DND-41 (cell line): ENCODE measurements around the gene MSH5.
A peak's percentile ranks its signal among the peaks of the same experiment; 100 is the strongest.

Experiments
- ATAC-seq: fragments of 200-7000 bp; cut with Tn5 transposase; 3 replicates; pipeline ENCODE4 v1.9.1; 2021; ENCODE audit warnings: low read depth; ENCODE audit not compliant: insufficient read depth
- DNase-seq: peaks from one replicate; pipeline ENCODE4 v3.0.0-alpha.2; 2020
- H2AFZ ChIP-seq: 2 replicates; pipeline ENCODE4 v1.6.0; 2012; ENCODE audit warnings: low read depth, low read length
- H3K27ac ChIP-seq: 2 replicates; pipeline ENCODE4 v1.5.1; 2012; ENCODE audit warnings: low read length, inconsistent platforms
- H3K27me3 ChIP-seq: fragments of 200-600 bp; sonication (generic); 2 replicates; pipeline ENCODE4 v1.6.0; 2012; ENCODE audit warnings: low read length, mild to moderate bottlenecking, inconsistent platforms; ENCODE audit not compliant: insufficient read depth, poor library complexity
- H3K36me3 ChIP-seq: 2 replicates; pipeline ENCODE4 v1.5.1; 2012; ENCODE audit warnings: low read length, inconsistent platforms; ENCODE audit not compliant: insufficient read depth
- H3K4me1 ChIP-seq: 2 replicates; pipeline ENCODE4 v1.5.1; 2012; ENCODE audit warnings: mild to moderate bottlenecking, low read length; ENCODE audit not compliant: insufficient read depth
- H3K4me2 ChIP-seq: 2 replicates; pipeline ENCODE4 v1.6.0; 2012; ENCODE audit warnings: mild to moderate bottlenecking, moderate library complexity, low read length, inconsistent platforms; ENCODE audit not compliant: insufficient read depth
- H3K4me3 ChIP-seq, 2 experiments: fragments of 200-600 bp in 1 of 2; shearing (Covaris generic) in 1 of 2; 2 replicates each; pipeline ENCODE4 v1.5.1; 2012 to 2016; ENCODE audit warnings: inconsistent platforms in 2 of 2, low read length in 2 of 2, mild to moderate bottlenecking in 2 of 2, low read depth in 1 of 2, moderate library complexity in 1 of 2
- H3K79me2 ChIP-seq: 2 replicates; pipeline ENCODE4 v1.6.0; 2012; ENCODE audit warnings: low read length, inconsistent platforms; ENCODE audit not compliant: insufficient read depth
- H3K9ac ChIP-seq: 2 replicates; pipeline ENCODE4 v1.6.0; 2012; ENCODE audit warnings: low read depth, mild to moderate bottlenecking, inconsistent platforms, low read length, moderate library complexity
- H3K9me3 ChIP-seq: 2 replicates; pipeline ENCODE4 v1.5.1; 2012; ENCODE audit warnings: low read length, moderate library complexity, mild to moderate bottlenecking, inconsistent platforms; ENCODE audit not compliant: insufficient read depth, severe bottlenecking
- H4K20me1 ChIP-seq: 2 replicates; pipeline ENCODE4 v1.6.0; 2012; ENCODE audit warnings: low read length; ENCODE audit not compliant: insufficient read depth
- CTCF ChIP-seq: IDR thresholded peaks from 2 replicates; pipeline ENCODE4 v1.5.1; 2012; ENCODE audit warnings: borderline replicate concordance, low read length, moderate library complexity, mild to moderate bottlenecking; ENCODE audit not compliant: poor library complexity, severe bottlenecking; ENCODE audit errors: extremely low read depth
- EZH2 ChIP-seq: IDR thresholded peaks from 3 replicates; pipeline ENCODE4 v1.6.1; 2012; ENCODE audit warnings: borderline replicate concordance, low read depth, mild to moderate bottlenecking, moderate library complexity, low read length, inconsistent platforms; ENCODE audit not compliant: severe bottlenecking

MSH5 gene

GRCh38 chr6:31693535-31693934 lies 46.3 kb upstream of the MSH5 start:
- H3K36me3 ChIP-seq, result peaks cover 84% of the 10 kb centered on the region
- H3K27me3 ChIP-seq, result no peaks in the 10 kb centered on the region
- no peak overlapping the region for H3K9ac ChIP-seq
- H3K4me1 ChIP-seq, result peaks cover under 1% of the 10 kb centered on the region; the same call in 1 of the 2 replicates
- H3K27ac ChIP-seq, result no peak overlapping the region
- no peak for DNase-seq
- TF ChIP-seq CTCF, result no peak
- TF ChIP-seq EZH2, result no peak
- H3K4me2 ChIP-seq, result no peak overlapping the region
- H3K9me3 ChIP-seq, result no peaks in the 10 kb centered on the region
- H3K4me3 ChIP-seq, result no peak overlapping the region
- H4K20me1 ChIP-seq, result 0 out of 2 replicates have a peak, but pooled peaks cover 4% of the 10 kb centered on the region
- H3K79me2 ChIP-seq, result peaks cover 5% of the 10 kb centered on the region
- ATAC-seq, result no peak
- no peak overlapping the region for H2AFZ ChIP-seq

GRCh38 chr6:31697555-31697954 lies 42.2 kb upstream of the MSH5 start:
- no peak for TF ChIP-seq EZH2
- no peak for TF ChIP-seq CTCF
- Histone ChIP-seq H4K20me1 (0 out of 2 replicates have a peak, but pooled peaks cover 4% of the 10 kb centered on the region), H3K9me3 (no peaks in the 10 kb centered on the region), H3K36me3 (peaks cover 73% of the 10 kb centered on the region), H3K27ac (no peak overlapping the region), H3K4me1 (peaks cover 25% of the 10 kb centered on the region), H2AFZ (no peak overlapping the region), H3K27me3 (no peaks in the 10 kb centered on the region), H3K4me3 (no peak overlapping the region), H3K9ac (no peak overlapping the region), H3K79me2 (peaks cover 39% of the 10 kb centered on the region), H3K4me2 (no peak overlapping the region)
- DNase-seq, result no peak
- no peak for ATAC-seq

GRCh38 chr6:31700740-31701401 lies 38.9 kb upstream of the MSH5 start:
- peaks cover 44% of the 10 kb centered on the region for H3K36me3 ChIP-seq
- H3K4me3 ChIP-seq, result peak overlapping the region in 1 of 2 experiments; percentile 33; a peak in 2 of 4 replicates
- no peaks in the 10 kb centered on the region for H4K20me1 ChIP-seq
- no peak for ATAC-seq
- H3K9ac ChIP-seq, result peak overlapping the region; percentile 84; the same call in 1 of the 2 replicates
- H3K9me3 ChIP-seq, result no peaks in the 10 kb centered on the region
- H3K27me3 ChIP-seq, result no peaks in the 10 kb centered on the region
- peaks cover 44% of the 10 kb centered on the region for H3K79me2 ChIP-seq
- H2AFZ ChIP-seq, result no peak overlapping the region
- no peak for DNase-seq
- H3K4me2 ChIP-seq, result peak overlapping the region; percentile 73
- H3K4me1 ChIP-seq, result peaks cover 34% of the 10 kb centered on the region
- peak overlapping the region; percentile 53 for H3K27ac ChIP-seq
- TF ChIP-seq CTCF (no peak), EZH2 (no peak)
